OCI-LY7 (cell line): ENCODE measurements around the gene RIMBP2. TPM values are rescaled to one million over a fixed set of nuclear protein-coding genes. Genes with fewer than 3 reads are reported as not detected.

ENCODE experiments used
- BruUV-seq: library from RNA; stranded (reverse); fragments of 400-500 nt; replicated peaks from 2 replicates; lab custom pipeline; 2021; lab: Mats Ljungman, UMichigan
- CTCF ChIA-PET: fragments of 300-600 bp; sonication (Branson Sonifier 250); formaldehyde crosslinking; loops from one replicate; lab custom pipeline; 2022; ENCODE audit warnings: antibody characterized with exemption; ENCODE audit not compliant: unreplicated experiment; lab: Charles Lee
- POLR2A ChIA-PET: fragments of 300-600 bp; sonication (Branson Sonifier 250); formaldehyde crosslinking; loops from one replicate; lab custom pipeline; 2022; ENCODE audit warnings: antibody characterized with exemption; lab: Charles Lee
- DNase-seq: peaks from one replicate; pipeline ENCODE4 v3.0.0-alpha.2; 2015; ENCODE audit warnings: low spot score
- H2AFZ ChIP-seq: fragments of 200-600 bp; sonication (generic), shearing (Covaris generic); 2 replicates; pipeline ENCODE4 v1.6.1; 2014; ENCODE audit warnings: mild to moderate bottlenecking, antibody characterized with exemption, low read length, moderate library complexity
- H3K27ac ChIP-seq: fragments of 200-600 bp; sonication (generic); 2 replicates; pipeline ENCODE4 v1.5.1; 2014; ENCODE audit warnings: mixed run types, low read depth, mild to moderate bottlenecking, moderate library complexity, low read length, inconsistent platforms; ENCODE audit not compliant: poor library complexity, severe bottlenecking
- H3K36me3 ChIP-seq: fragments of 200-600 bp; sonication (generic); 2 replicates; pipeline ENCODE4 v1.6.1; 2014; ENCODE audit warnings: mild to moderate bottlenecking, antibody characterized with exemption, low read length, moderate library complexity, mixed read lengths; ENCODE audit not compliant: insufficient read depth
- H3K4me1 ChIP-seq: fragments of 200-600 bp; sonication (generic); 2 replicates; pipeline ENCODE4 v1.5.1; 2014; ENCODE audit warnings: mild to moderate bottlenecking, low read length; ENCODE audit not compliant: insufficient read depth, poor library complexity, severe bottlenecking
- H3K4me2 ChIP-seq: fragments of 200-600 bp; sonication (generic); 2 replicates; pipeline ENCODE4 v1.6.1; 2014; ENCODE audit warnings: mild to moderate bottlenecking, low read length
- H3K4me3 ChIP-seq: fragments of 200-600 bp; sonication (generic); 2 replicates; pipeline ENCODE4 v1.5.1; 2014; ENCODE audit warnings: mild to moderate bottlenecking, low read depth, low read length; ENCODE audit not compliant: poor library complexity, severe bottlenecking
- H3K79me2 ChIP-seq: fragments of 200-600 bp; sonication (generic); 2 replicates; pipeline ENCODE4 v1.6.1; 2016; ENCODE audit warnings: low read depth, mild to moderate bottlenecking, low read length, moderate library complexity, mixed read lengths; ENCODE audit not compliant: insufficient read depth
- H3K9me2 ChIP-seq: fragments of 200-600 bp; sonication (generic); 2 replicates; pipeline ENCODE4 v1.6.1; 2016; ENCODE audit warnings: mild to moderate bottlenecking, low read length, mixed read lengths; ENCODE audit not compliant: insufficient read depth
- H3K9me3 ChIP-seq: fragments of 200-600 bp; sonication (generic); 2 replicates; pipeline ENCODE4 v1.6.1; 2014; ENCODE audit warnings: mild to moderate bottlenecking, mixed run types, low read length, mixed read lengths
- H4K20me1 ChIP-seq: fragments of 200-600 bp; sonication (generic); 2 replicates; pipeline ENCODE4 v1.6.1; 2014; ENCODE audit warnings: mild to moderate bottlenecking, antibody characterized with exemption, low read length, moderate library complexity, mixed read lengths; ENCODE audit not compliant: insufficient read depth
- EZH2phosphoT487 ChIP-seq: fragments of 200-600 bp; sonication (generic); IDR thresholded peaks from 2 replicates; pipeline ENCODE4 v1.6.1; 2018; ENCODE audit warnings: low read depth, borderline replicate concordance, mild to moderate bottlenecking, mixed run types, antibody characterized with exemption, low read length, moderate library complexity, mixed read lengths
- intact Hi-C: fragments of 100-400 bp; cut with micrococcal nuclease; formaldehyde crosslinking; loops from one replicate; pipeline ENCODE4 v1.10.0; 2022; ENCODE audit not compliant: unreplicated experiment
- total RNA-seq, 2 experiments: library from RNA; depleted of rRNA in 1 of 2; stranded (reverse); fragments of >200 nt in 1 of 2; shearing (Covaris generic) in 1 of 2; gene quantifications; 2 replicates each; pipeline ENCODE4 v1.2.3, GENCODE V29; 2014 to 2022
- TF ChIP-seq, protein P1 (sequence below): fragments of 200-600 bp; sonication (generic); conservative IDR thresholded peaks from 2 replicates; pipeline ENCODE4 v1.5.1; 2014; ENCODE audit warnings: mild to moderate bottlenecking, antibody characterized with exemption, low read length, moderate library complexity, mixed read lengths

Gene RIMBP2
- total RNA-seq, 2 experiments from 2014 or later = not detected

DNA sequence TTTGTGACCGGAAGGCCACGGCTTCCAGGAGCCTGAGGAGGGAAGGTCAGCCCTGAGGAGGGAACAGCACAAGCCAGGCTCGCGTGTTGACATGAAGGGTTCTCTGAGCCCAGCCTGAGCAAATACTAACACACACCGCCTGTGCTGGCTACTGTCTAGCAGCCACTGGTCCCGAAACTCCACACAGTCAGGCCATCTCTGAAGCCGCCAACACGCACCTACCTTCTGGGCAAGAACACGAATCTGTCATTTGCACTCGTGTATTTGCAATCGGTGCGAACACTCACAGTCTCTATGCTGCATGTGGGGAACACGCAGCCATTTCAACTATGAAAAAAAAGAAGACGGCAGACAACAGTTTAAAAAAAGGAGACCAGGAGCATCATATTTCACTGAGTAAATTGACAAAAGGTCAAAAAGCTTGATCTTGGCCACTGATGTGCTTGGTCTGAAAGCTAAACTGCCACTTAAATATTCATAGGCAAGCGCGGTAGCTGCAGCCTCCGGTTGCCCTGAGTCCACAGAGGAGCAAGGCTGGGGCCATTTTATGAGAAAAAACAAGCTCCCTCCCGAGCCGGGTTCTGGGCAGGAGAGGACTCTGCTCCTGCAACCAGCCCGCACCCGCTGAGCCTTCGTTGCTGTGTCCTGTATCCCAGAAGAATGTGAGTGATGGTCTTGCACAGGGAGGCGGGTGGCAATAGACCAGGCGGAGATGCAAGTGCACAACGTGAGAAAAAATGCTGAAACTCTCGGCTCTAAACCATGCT is 57.8 kb downstream of the RIMBP2 start:
- intact Hi-C loops = no loop called here
- no peak overlapping the region for H3K4me2 ChIP-seq
- BruUV-seq = no TSS peak
- H2AFZ ChIP-seq = no peak overlapping the region
- no peak for TF ChIP-seq EZH2phosphoT487
- TF ChIP-seq, protein P1, sequence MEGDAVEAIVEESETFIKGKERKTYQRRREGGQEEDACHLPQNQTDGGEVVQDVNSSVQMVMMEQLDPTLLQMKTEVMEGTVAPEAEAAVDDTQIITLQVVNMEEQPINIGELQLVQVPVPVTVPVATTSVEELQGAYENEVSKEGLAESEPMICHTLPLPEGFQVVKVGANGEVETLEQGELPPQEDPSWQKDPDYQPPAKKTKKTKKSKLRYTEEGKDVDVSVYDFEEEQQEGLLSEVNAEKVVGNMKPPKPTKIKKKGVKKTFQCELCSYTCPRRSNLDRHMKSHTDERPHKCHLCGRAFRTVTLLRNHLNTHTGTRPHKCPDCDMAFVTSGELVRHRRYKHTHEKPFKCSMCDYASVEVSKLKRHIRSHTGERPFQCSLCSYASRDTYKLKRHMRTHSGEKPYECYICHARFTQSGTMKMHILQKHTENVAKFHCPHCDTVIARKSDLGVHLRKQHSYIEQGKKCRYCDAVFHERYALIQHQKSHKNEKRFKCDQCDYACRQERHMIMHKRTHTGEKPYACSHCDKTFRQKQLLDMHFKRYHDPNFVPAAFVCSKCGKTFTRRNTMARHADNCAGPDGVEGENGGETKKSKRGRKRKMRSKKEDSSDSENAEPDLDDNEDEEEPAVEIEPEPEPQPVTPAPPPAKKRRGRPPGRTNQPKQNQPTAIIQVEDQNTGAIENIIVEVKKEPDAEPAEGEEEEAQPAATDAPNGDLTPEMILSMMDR = no peak
- H3K4me3 ChIP-seq = no peak overlapping the region
- DNase-seq = no peak
- H3K9me3 ChIP-seq = no peaks in the 10 kb centered on the region
- H3K27ac ChIP-seq = no peak overlapping the region
- CTCF ChIA-PET = no interaction called here
- no peaks in the 10 kb centered on the region for H4K20me1 ChIP-seq
- no peaks in the 10 kb centered on the region for H3K36me3 ChIP-seq
- H3K9me2 ChIP-seq = no peaks in the 10 kb centered on the region
- no peaks in the 10 kb centered on the region for H3K79me2 ChIP-seq
- POLR2A ChIA-PET = no interaction called here
- H3K4me1 ChIP-seq = no peaks in the 10 kb centered on the region

DNA sequence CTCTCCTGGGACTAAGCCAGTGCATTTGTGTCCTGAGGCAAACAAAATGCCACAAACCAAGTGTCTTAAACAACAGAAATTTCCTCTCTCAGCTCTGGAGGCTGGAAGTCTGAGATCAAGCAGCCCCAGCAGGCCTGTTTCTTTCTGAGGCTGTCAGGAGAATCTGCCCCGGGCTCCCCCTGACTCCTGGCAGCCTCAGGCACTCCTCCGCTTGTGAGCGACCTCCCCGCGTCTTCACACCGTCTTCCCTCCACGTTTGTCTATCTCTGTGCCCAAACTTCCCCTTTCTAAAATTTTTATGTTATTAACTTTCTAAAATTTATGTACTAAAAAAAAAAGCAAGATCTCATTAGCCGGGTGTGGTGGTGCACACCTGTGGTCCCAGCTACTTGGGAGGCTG is 59.7 kb downstream of the RIMBP2 start:
- no peaks in the 10 kb centered on the region for H3K36me3 ChIP-seq
- no TSS peak for BruUV-seq
- no peak for DNase-seq
- CTCF ChIA-PET = no interaction called here
- H3K4me1 ChIP-seq = no peaks in the 10 kb centered on the region
- H3K27ac ChIP-seq = no peak overlapping the region
- no peaks in the 10 kb centered on the region for H4K20me1 ChIP-seq
- H3K4me3 ChIP-seq = no peak overlapping the region
- no peaks in the 10 kb centered on the region for H3K9me3 ChIP-seq
- no peak overlapping the region for H3K4me2 ChIP-seq
- intact Hi-C loops = no loop called here
- no peaks in the 10 kb centered on the region for H3K79me2 ChIP-seq
- no peak for TF ChIP-seq EZH2phosphoT487
- TF ChIP-seq, protein P1 = no peak
- no peak overlapping the region for H2AFZ ChIP-seq
- POLR2A ChIA-PET = no interaction called here
- H3K9me2 ChIP-seq = no peaks in the 10 kb centered on the region

DNA sequence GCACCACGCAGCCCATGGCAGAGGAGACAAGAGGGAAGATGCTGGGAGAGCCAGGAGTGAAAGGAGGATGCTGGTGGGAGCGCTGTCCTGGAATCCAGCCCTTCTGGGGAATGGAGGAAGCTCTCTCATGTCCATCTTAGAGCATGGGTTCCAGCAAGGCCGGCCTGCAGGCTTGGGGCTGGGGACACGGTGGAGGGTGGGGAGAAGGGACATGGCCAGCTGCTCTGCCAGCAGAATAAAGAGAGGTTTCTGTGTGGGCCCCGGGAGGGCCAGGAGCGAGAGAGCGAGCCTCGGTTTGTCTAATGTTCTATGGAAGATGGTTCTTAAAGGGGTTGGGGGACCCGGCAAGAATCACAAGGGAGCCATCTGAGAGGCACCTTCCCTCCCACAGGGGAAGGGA is 60.2 kb downstream of the RIMBP2 start:
- TF ChIP-seq, protein P1 = no peak
- no peak for TF ChIP-seq EZH2phosphoT487
- H3K27ac ChIP-seq = no peak overlapping the region
- DNase-seq = no peak
- no peak overlapping the region for H2AFZ ChIP-seq
- no peak overlapping the region for H3K4me2 ChIP-seq
- no TSS peak for BruUV-seq
- ChIA-PET POLR2A (no interaction called here), CTCF (no interaction called here)
- no peak overlapping the region for H3K4me3 ChIP-seq
- no peaks in the 10 kb centered on the region for H4K20me1 ChIP-seq
- no peaks in the 10 kb centered on the region for H3K9me2 ChIP-seq
- no peaks in the 10 kb centered on the region for H3K79me2 ChIP-seq
- intact Hi-C loops = no loop called here
- H3K36me3 ChIP-seq = no peaks in the 10 kb centered on the region
- H3K4me1 ChIP-seq = no peaks in the 10 kb centered on the region
- no peaks in the 10 kb centered on the region for H3K9me3 ChIP-seq
